Lung (tissue), 12 donors: Measurements from ENCODE around the gene NLN. TPM values are rescaled to one million over a fixed set of nuclear protein-coding genes. Genes with fewer than 3 reads are reported as not detected.
"Not testable (repeated sequence)": the region's sequence is repeated elsewhere in the genome, so short reads cannot be mapped to it uniquely, and the experiment has no call there.

Experiments used
- ATAC-seq: fragments of 200-7000 bp; cut with Tn5 transposase; one replicate; pipeline ENCODE4 v1.9.1; 2020; ENCODE audit warnings: moderate number of reproducible peaks; ENCODE audit not compliant: insufficient read depth, low FRiP score
- DNase-seq, 3 donors: peaks; one replicate each; pipeline ENCODE4 v3.0.0-alpha.2; 2013 to 2017
- H3K27ac ChIP-seq, 2 donors: one replicate each; pipeline ENCODE4 v1.5.1; 2013; ENCODE audit warnings: mild to moderate bottlenecking in 2 of 2, moderate library complexity in 2 of 2, control low read depth in 1 of 2, inconsistent platforms in 1 of 2, low read depth in 1 of 2, low read length in 1 of 2
- H3K27me3 ChIP-seq, 3 donors: one replicate each; pipeline ENCODE4 v1.5.1; 2013; ENCODE audit warnings: low read length in 2 of 3; ENCODE audit not compliant: control insufficient read depth in 3 of 3, insufficient read depth in 3 of 3
- H3K36me3 ChIP-seq, 4 donors: one replicate each; pipeline ENCODE4 v1.5.1; 2013; ENCODE audit warnings: low read length in 4 of 4, mild to moderate bottlenecking in 1 of 4, moderate library complexity in 1 of 4; ENCODE audit not compliant: control insufficient read depth in 4 of 4, insufficient read depth in 4 of 4
- H3K4me1 ChIP-seq, 5 donors: one replicate each; pipeline ENCODE4 v1.5.1; 2013; ENCODE audit warnings: low read length in 5 of 5, mild to moderate bottlenecking in 2 of 5, moderate library complexity in 1 of 5; ENCODE audit not compliant: control insufficient read depth in 5 of 5, insufficient read depth in 5 of 5
- H3K4me3 ChIP-seq: one replicate; pipeline ENCODE4 v1.5.1; 2013; ENCODE audit warnings: mild to moderate bottlenecking, control low read depth, moderate library complexity
- H3K9ac ChIP-seq, 2 donors: one replicate each; pipeline ENCODE4 v1.5.1; 2013; ENCODE audit warnings: low read length in 2 of 2, control low read depth in 1 of 2; ENCODE audit not compliant: insufficient read depth in 1 of 2
- H3K9me3 ChIP-seq, 4 donors: one replicate each; pipeline ENCODE4 v1.5.1; 2013; ENCODE audit warnings: low read length in 3 of 4, mild to moderate bottlenecking in 1 of 4, moderate library complexity in 1 of 4; ENCODE audit not compliant: control insufficient read depth in 4 of 4, insufficient read depth in 3 of 4
- CTCF ChIP-seq: IDR thresholded peaks from 2 replicates; pipeline ENCODE4 v1.5.1; 2012; ENCODE audit warnings: mild to moderate bottlenecking; ENCODE audit errors: control extremely low read depth, extremely low read depth
- WGBS, 2 donors: extraction: QIAGEN DNeasy Blood & Tissue Kit; methylation state at CpG; one replicate each; pipeline ENCODE4 v1.1.7; 2013; 5-methylcytosine and 5-hydroxymethylcytosine counted together
- polyA plus RNA-seq, 2 donors: library from polyadenylated mRNA; stranded (reverse); fragments of 200-250 nt; gene quantifications; one replicate each; pipeline ENCODE4 v1.2.1, GENCODE V29; 2013
- total RNA-seq, 2 donors: library from RNA; depleted of rRNA in 1 of 2; stranded (reverse); fragments of >200 nt in 1 of 2; gene quantifications; one replicate each; pipeline ENCODE4 v1.2.1, GENCODE V29; 2014 to 2021
- donor health status: control.
- donor health status: control.
- donor health status: Bipolar disorder and iron deficiency.
- donor health status: healthy.
- donor health status: DM: yes; HTN: yes; CAD: no.

NLN gene
- total and polyA plus RNA-seq, 4 donors, result 2.9 to 21.3 (median 11.8) TPM

DNA sequence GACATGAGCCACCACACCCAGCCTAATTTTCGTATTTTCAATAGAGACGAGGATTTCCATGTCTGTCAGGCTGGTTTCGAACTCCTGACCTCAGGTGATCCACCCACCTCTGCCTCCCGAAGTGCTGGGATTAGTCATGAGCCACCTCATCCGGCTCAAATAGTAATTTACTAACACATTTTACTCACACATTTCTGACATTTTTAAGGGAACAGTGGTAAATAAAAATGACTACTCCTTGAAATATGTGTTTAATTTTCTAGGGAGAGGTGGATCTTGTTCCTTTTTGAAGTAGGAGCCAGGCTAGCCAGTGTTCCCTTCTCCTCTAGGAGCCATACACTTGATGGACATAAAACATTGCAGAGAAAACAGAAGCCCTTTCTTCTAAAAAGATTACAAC lies 149.2 kb downstream of the NLN start:
- Histone ChIP-seq H3K27me3 (peaks cover 0 to 15% (median 7%) of the 10 kb centered on the region in 3 donors), H3K4me1 (peaks cover 0 to 5% (median 0%) of the 10 kb centered on the region in 5 donors), H3K9ac (no peak overlapping the region), H3K9me3 (no peaks in the 10 kb centered on the region), H3K27ac (no peak overlapping the region), H3K4me3 (no peak overlapping the region), H3K36me3 (no peaks in the 10 kb centered on the region)
- ATAC-seq, result peak; percentile 31
- no peak for TF ChIP-seq CTCF
- DNase-seq, result no peak
- 76 to 81% methylated on average over 5 of the region's 5 CpGs for WGBS, 2 donors

- H3K36me3 ChIP-seq, DNase-seq, H3K4me1 ChIP-seq, H3K4me3 ChIP-seq, H3K9me3 ChIP-seq, ATAC-seq, H3K27ac ChIP-seq, H3K9ac ChIP-seq: not testable (repeated sequence)
- peaks cover 0 to 15% (median 5%) of the 10 kb centered on the region in 3 donors for H3K27me3 ChIP-seq
- WGBS, 2 donors, result 82 to 95% methylated on average over 5 of the region's 5 CpGs
These were observed 149.8 kb downstream of the NLN start for GRCh38 chr5:65871776-65872175.

- Histone ChIP-seq H3K27me3 (peaks cover 0 to 10% (median 0%) of the 10 kb centered on the region in 3 donors), H3K4me1 (no peaks in the 10 kb centered on the region), H3K4me3 (no peak overlapping the region), H3K27ac (no peak overlapping the region), H3K9me3 (peaks cover 0 to 4% (median under 1%) of the 10 kb centered on the region in 4 donors), H3K36me3 (no peaks in the 10 kb centered on the region), H3K9ac (no peak overlapping the region)
- no peak for DNase-seq
- ATAC-seq, result no peak
- TF ChIP-seq CTCF, result no peak
- WGBS, 2 donors, result 92% methylated on average over 3 of the region's 3 CpGs
These were observed 151.3 kb downstream of the NLN start for GRCh38 chr5:65873181-65873750.

GRCh38 chr5:65874241-65874640 lies 152.2 kb downstream of the NLN start:
- no peak for TF ChIP-seq CTCF
- peaks cover 0 to 4% (median under 1%) of the 10 kb centered on the region in 4 donors for H3K9me3 ChIP-seq
- WGBS, 2 donors, result 81 to 86% methylated on average over 3 of the region's 3 CpGs
- H3K27ac ChIP-seq, result no peak overlapping the region
- H3K4me1 ChIP-seq, result no peaks in the 10 kb centered on the region
- no peaks in the 10 kb centered on the region for H3K36me3 ChIP-seq
- DNase-seq (no peak), ATAC-seq (no peak)
- no peak overlapping the region for H3K9ac ChIP-seq
- no peak overlapping the region for H3K4me3 ChIP-seq
- H3K27me3 ChIP-seq, result peaks cover 0 to 10% (median 0%) of the 10 kb centered on the region in 3 donors
